ENCODE data around the gene ODC1. TPM values are rescaled to one million over a fixed set of nuclear protein-coding genes. Genes with fewer than 3 reads are reported as not detected.
"Not testable (repeated sequence)": the region's sequence is repeated elsewhere in the genome, so short reads cannot be mapped to it uniquely, and the experiment has no call there.

The ODC1 gene
- total RNA-seq, 4 donors from 2014 or later: 39.5 to 140 (median 57.6) TPM

- H3K27ac ChIP-seq: no peak overlapping the region
- TF ChIP-seq, protein P1, sequence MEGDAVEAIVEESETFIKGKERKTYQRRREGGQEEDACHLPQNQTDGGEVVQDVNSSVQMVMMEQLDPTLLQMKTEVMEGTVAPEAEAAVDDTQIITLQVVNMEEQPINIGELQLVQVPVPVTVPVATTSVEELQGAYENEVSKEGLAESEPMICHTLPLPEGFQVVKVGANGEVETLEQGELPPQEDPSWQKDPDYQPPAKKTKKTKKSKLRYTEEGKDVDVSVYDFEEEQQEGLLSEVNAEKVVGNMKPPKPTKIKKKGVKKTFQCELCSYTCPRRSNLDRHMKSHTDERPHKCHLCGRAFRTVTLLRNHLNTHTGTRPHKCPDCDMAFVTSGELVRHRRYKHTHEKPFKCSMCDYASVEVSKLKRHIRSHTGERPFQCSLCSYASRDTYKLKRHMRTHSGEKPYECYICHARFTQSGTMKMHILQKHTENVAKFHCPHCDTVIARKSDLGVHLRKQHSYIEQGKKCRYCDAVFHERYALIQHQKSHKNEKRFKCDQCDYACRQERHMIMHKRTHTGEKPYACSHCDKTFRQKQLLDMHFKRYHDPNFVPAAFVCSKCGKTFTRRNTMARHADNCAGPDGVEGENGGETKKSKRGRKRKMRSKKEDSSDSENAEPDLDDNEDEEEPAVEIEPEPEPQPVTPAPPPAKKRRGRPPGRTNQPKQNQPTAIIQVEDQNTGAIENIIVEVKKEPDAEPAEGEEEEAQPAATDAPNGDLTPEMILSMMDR (IDR thresholded peaks at IDR 0.05): no peak
- TF ChIP-seq POLR2A (IDR thresholded peaks at IDR 0.05): no peak
- H3K9me3 ChIP-seq: no peaks in the 10 kb centered on the region
- no peaks in the 10 kb centered on the region for H3K4me1 ChIP-seq
- no peak for DNase-seq
- intact Hi-C loops (cut with DNase I; ENCODE audit: low total_unique reads): no loop called here
- H3K27me3 ChIP-seq: no peaks in the 10 kb centered on the region
- H3K36me3 ChIP-seq: no peaks in the 10 kb centered on the region
- H3K4me3 ChIP-seq: no peak overlapping the region
These were observed 45.6 kb upstream of the ODC1 start for GRCh38 chr2:10493634-10494281.

DNA sequence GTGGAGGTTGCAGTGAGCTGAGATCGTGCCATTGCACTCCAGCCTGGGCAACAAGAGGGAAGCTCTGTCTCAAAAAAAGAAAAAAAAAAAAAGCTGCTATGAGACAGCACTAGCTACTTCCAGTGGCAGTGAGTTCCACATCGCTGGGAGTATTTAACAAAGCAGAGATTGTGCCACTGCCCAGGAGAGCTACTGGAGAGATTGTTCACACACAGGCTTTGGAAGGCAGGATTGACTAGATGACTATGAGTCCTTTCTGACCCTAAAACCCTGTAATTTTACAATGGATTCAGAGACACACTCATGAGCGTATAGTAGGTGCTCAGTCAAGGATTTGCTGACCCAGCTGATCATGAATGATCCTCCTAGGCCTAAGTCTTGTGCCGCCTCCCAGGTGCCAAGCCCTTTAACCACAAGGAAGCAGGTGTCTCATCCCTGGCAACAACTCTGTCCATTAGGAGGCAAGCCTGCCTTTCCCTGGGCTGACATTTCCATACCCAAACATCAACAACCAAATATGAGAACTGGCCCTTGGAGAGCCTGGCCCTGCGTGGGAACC is 45.0 kb upstream of the ODC1 start:
- no peaks in the 10 kb centered on the region for H3K4me1 ChIP-seq
- no peaks in the 10 kb centered on the region for H3K9me3 ChIP-seq
- TF ChIP-seq POLR2A (IDR thresholded peaks at IDR 0.05): no peak
- TF ChIP-seq, protein P1 (IDR thresholded peaks at IDR 0.05): no peak
- intact Hi-C loops (cut with DNase I; ENCODE audit: low total_unique reads): no loop called here
- H3K27me3 ChIP-seq: no peaks in the 10 kb centered on the region
- no peaks in the 10 kb centered on the region for H3K36me3 ChIP-seq
- DNase-seq: no peak
- no peak overlapping the region for H3K4me3 ChIP-seq
- H3K27ac ChIP-seq: no peak overlapping the region

DNA sequence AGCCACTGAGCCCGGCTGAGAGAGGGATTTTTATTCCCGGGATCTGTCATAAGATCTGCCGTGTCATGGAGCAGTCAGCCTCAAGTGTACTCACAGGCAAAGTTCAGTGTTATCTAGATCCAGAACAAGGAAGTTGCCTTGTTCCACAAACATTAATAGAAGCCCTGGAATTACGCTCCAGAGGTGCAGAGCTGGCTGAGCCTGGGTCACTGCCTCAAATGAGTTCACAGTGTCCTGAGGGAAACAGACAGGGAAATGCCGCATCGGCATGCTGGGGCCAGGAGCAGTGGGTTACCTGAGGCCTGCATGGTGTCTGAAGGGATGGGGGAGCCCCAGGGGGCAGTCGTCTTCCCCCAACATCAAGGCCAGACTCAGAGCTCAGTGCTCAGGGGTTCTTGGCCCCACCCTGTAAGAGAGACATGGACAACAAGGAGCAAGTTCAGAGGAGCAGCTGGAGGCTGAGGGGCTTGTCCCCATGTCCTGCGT is 42.7 kb upstream of the ODC1 start:
- no peaks in the 10 kb centered on the region for H3K4me1 ChIP-seq
- H3K4me3 ChIP-seq: no peak overlapping the region
- intact Hi-C loops (cut with DNase I; ENCODE audit: low total_unique reads): no loop called here
- no peak overlapping the region for H3K27ac ChIP-seq
- no peaks in the 10 kb centered on the region for H3K27me3 ChIP-seq
- TF ChIP-seq, protein P1 (IDR thresholded peaks at IDR 0.05): no peak
- H3K36me3 ChIP-seq: no peaks in the 10 kb centered on the region
- no peak for DNase-seq
- H3K9me3 ChIP-seq: no peaks in the 10 kb centered on the region

- H3K27ac ChIP-seq: no peak overlapping the region
- no peak overlapping the region for H3K4me3 ChIP-seq
- intact Hi-C loops (cut with DNase I; ENCODE audit: low total_unique reads): no loop called here
- no peaks in the 10 kb centered on the region for H3K27me3 ChIP-seq
- no peaks in the 10 kb centered on the region for H3K9me3 ChIP-seq
- TF ChIP-seq, protein P1 (IDR thresholded peaks at IDR 0.05): no peak
- no peak for TF ChIP-seq POLR2A (IDR thresholded peaks at IDR 0.05)
- no peaks in the 10 kb centered on the region for H3K36me3 ChIP-seq
- DNase-seq: no peak
- no peaks in the 10 kb centered on the region for H3K4me1 ChIP-seq
These were observed 41.9 kb upstream of the ODC1 start for GRCh38 chr2:10489842-10490555.

GRCh38 chr2:10488142-10488541 is 40.0 kb upstream of the ODC1 start:
- H3K36me3 ChIP-seq; H3K4me1 ChIP-seq; intact Hi-C loops (cut with DNase I; ENCODE audit: low total_unique reads); H3K27ac ChIP-seq; H3K9me3 ChIP-seq; H3K4me3 ChIP-seq; H3K27me3 ChIP-seq; DNase-seq: not testable (repeated sequence)

- intact Hi-C loops (cut with DNase I; ENCODE audit: low total_unique reads); DNase-seq; H3K27me3 ChIP-seq; H3K4me3 ChIP-seq; H3K36me3 ChIP-seq; H3K4me1 ChIP-seq; H3K27ac ChIP-seq; H3K9me3 ChIP-seq: not testable (repeated sequence)
These were observed 39.6 kb upstream of the ODC1 start for GRCh38 chr2:10487741-10488104.

Measured in uterus (tissue), 4 donors.